Measurements from ENCODE around the gene NR1I2.

Gene NR1I2

DNA sequence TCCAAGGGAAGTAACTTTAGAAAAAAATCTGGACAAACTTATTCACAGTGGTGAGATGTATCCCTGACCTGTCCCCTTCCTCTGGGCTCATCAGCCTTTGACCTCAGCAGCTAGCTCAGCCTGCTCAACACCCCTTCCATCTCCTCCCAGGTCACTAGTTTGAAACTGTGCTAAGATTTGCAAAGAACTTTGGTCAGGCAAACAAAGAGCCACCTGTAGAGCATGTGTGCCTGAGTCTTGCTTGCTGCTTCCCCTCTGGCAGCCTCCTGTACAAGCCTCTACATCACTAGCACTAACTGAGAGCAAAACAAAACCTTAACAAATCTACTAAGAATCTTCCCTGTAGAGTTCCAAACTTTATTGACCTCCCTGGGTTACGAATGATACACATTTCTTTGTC is 43.9 kb downstream of the NR1I2 start:
- DNase-seq: no peak

DNA sequence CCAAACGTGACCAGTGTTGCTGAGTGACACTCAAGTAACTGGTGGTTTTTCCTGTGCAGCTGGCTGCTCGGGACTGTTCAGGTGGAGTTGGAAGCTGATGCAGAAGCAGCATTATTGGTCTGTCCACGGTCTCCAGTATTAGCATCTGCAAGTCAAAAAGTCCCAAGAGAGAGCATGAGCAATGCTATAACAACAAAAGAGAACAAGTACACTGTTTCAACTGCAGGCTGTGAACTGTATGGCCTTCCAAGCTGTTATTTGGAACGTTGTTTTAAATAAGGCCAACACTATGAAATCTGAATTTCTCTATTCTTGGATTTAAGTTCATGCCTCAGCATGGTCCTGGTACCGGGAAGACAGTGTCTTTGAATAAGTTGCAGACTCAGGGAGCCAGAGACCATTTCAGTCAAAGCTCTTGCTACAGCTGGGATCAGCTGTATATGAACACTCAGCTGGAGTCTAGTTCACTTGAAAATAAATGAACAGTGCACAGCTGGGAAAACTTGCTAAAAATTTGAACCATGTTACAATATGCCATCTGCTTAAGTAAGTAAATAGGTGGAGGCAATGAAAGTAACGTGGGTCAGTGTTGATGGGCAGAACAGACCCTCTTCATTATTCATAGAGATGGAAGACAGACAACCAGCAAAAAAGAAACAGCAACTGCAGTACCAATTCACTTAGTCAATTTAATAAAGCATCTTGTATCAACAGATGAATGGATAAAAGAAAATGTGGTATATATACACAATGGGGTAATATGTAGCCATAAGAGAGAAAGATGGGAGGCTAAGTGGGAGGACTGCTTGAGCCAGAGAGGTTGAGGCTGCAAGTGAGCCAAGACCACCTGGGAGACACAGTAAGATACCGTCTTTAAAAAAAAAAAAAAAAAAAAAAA is 45.1 kb downstream of the NR1I2 start:
- no peak for DNase-seq

DNA sequence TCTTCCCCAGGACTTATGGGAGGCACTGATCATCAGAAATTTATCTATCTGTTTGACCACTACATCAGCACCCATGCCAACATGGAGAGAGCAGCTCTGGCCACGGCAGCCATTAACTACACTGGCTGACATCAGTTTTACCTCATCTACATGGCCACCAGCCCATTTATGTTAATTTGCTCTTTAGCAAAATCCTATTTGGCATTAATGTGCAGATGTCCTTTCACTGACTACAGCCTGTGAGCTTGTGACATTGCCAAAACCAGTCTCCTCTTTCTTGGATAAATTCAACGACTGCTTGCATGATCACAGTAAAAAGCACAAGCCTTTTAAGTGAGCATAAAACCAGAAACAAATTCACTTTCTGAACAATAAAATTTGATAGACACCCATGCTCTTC is 47.5 kb downstream of the NR1I2 start:
- no peak for DNase-seq

DNA sequence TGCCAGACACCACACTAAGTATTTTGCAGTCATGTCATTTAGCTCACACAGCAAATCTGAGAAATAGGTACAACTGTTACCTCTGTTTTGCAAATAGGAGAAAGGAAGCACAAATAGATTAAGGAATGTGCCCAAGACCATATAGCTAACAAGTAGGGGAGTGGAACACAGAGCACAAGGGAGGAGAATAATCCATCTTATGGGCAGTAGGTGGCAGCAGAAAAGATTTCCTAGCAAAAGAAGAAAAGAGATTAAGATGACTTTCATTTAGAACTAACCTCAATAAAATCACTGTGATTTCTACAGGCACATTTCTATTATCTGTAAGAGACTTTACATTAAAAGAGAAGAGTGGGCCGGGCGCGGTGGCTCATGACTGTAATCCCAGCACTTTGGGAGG is 49.1 kb downstream of the NR1I2 start:
- no peak for DNase-seq

DNA sequence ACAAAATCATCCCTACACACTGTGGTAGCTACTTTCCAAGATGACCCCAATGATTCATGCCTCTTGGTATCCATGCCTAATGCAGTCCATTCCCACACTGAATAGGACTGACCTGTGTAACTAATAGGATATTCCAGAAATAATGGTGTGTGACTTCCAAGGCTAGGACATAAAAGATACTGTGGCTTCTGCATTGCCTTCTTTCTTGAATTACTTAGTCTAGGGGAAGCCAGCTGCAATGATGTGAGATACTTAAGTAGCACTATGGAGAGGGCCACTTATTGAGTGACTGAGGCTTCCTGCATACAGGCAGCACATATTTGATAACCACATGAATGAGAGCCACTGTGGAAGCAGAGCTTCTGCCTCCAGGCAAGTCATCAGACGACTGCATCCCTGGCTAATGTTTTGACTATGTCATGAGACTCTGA is 50.1 kb downstream of the NR1I2 start:
- DNase-seq: no peak

DNA sequence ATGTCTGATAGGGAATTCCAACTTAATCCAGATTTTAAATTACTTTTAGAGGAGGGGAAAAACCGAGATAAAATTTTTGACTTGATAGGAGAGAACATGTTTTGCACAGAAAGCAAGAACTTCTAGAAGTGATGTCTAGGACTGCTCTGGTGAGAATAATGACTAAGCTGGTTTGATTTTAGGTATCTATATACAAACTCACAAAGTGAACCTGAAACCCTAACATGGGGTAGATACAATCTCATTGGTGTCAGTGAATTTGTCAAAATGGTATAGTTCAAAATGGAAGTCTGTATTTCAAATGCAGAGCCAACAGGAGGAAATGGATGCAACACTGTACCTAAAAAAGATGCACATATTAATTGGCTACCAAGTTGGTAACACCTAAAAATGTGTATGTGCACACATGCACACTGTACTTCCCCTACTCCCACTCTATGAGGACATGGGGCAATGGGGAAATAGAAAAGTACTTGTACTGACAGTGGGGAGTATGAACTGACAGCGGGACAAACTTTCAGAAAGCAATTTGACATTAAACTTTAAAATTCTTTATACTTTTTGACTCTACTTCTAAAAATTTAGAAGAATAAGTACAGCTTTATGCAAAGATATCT is 53.0 kb downstream of the NR1I2 start:
- no peak for DNase-seq

DNA sequence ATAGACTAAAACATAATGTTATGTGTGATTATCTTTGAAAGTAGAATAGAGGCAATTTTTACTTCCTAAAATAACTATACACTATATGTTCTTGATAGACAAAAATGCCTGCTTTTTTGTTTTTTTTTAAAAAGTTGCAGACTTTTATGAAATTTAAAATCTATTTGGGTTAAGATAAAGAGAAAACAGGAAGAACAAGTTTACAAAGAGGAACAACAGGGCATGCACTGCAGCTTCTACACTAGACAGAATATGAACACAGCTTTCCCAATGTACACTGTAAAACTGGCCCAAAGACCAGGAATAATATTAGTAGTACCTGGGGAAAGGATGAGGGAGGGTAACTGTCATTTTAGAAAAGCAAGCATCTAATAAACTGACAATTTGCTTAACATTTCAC is 53.7 kb downstream of the NR1I2 start:
- DNase-seq: no peak

DNA sequence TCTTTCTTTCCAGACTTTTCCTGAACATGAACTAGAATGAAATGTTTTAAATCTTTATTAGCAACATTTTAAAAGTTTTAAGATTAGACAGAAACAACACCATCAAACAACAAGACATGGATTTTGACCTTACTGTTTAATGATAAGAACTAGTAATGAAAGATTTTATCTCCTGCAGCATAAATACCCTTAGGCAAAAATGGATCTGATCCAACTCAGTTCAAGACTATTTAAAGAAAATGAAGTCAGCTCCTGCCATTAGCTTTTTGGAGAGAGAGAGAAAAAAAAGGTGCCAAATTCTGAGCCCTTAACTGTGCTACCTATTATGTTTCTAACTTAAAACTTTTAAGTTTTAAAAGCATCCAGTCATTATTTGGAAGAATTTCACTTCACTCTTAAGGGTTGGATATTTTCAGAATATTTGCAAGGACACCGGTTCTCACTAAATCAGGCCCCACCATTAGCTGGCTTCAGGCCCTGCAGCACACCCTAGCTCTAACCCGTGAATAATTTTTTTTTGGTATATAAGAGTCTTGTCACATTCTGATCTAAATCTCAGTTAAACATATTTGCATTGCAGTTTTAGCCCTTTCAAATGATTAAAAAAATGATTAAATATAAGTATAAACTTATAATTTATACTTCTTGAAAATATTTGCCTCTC is 60.0 kb downstream of the NR1I2 start:
- DNase-seq: no peak

DNA sequence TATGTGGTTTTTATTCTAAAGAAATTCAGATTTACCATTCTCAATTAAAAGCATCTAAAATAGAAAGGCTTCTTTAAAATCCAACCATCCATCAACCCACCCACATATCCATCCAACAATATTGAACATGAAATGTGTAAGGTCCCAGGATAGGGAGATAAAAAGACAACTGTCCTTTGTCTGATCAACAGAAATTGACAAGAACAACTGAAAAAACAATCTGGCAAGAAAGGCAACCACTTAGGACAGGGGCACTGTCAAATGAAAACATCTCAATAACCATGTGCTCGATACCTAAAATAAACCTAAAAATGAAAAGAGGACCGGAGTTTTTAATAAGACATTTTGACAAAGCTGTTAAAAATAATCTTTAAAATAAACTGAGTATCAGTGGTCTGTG is 67.2 kb downstream of the NR1I2 start:
- DNase-seq: no peak

DNA sequence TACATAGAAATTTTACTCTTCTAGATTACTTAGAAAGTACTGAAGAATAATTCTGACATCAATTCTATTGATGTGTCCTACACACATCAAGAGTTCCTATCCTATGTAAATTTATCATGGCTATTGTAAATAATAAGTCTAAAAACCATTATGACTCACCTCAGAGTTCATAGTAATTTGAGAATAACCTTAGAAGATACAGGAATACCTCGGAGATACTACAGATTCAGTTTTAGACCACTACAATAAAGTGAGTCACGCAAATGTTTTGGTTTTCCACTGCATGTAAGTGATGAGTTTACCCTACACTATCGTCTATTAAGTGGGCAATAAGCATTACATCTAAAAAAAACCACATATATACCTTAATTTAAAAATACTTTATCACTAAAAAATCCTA is 74.8 kb downstream of the NR1I2 start:
- no peak for DNase-seq

DNA sequence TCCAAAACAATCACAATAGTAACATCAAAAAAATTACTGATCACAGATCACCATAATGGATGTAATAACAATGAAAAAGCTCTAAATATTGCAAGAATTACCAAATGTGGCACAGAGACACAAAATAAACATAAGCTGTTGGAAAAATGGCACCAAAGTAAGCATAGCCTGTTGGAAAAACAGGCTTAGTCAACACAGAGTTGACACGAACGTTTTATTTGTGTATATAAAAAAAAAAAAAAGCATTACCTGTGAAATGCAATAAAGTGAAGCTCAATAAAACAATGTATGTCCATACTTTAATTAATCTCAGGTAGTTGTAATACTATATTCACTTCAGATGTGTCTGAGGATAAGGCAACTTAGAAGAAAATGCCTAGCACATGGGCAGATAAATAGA is 77.1 kb downstream of the NR1I2 start:
- DNase-seq: no peak

DNA sequence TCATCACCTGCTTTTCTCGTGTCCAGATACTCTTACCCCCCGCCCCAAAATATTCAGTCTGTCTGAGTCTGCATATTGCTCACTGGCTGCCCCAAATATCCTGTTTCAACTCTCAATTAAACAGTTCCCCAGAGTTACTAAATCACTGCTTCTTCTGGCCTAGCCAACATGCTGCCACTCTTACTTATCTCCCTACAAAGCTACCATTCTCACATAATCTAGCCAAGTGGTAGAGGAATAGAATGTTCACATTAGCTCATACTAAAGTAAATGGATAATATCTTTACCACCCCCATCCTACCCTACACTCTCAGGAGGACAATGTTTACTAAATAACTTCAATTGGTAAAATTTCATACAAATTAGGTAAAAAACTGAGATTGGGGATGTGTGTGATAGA is 77.8 kb downstream of the NR1I2 start:
- no peak for DNase-seq

DNA sequence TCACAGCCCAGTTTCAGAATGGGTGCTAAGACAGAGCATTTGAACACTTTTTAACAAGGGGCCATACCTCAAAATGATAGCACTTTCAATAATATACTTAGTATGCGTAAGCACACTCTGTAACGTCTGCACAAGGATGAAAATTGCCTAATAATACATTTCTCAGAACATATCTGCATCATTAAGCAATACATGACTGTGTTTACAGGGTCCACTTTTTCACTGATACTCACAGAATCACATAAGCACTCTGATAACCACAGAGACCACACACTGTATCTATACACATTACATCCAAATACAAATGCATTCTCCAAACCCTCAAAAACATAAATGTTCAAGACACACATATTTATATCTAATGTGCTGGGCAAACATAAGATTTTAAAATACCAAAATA is 79.8 kb downstream of the NR1I2 start:
- DNase-seq: no peak

DNA sequence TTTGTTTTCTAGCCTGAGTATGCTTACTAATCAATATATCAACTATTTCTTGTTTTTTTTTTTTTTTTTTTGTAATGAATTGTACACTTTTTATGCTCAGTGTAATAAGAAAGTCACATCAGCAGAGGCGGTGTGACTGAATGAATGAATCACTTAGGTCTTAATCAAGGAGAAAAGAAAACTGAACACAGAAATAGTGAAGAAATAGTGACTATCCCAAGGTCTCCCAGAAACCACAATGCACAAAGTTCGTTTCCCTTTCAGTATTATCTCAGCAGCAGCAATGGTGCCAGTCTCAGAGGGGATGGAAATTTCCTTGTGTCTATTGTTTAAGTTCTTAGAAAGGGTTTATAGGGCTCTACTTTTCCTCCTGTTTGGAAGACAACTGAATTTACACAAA is 80.7 kb downstream of the NR1I2 start:
- no peak for DNase-seq

DNA sequence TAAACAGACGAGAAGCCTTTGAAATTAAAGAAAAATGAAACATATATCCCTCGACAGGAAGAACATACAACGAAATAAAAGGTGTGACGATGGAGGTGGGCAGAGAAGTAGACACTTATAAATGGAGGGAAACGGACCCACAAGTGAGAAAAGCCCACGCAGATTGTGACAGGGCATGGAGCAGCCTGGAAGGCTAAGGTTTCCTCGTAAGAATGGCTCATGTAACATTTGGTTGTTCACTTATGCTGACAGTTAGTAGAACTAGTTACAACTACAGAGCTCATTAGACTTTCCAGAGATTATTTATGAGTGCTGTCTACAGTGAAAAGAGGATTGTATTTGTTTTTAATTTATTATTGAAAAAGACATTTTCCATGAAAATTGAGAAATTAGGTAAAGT is 82.6 kb downstream of the NR1I2 start:
- no peak for DNase-seq

Measured in SHP77 treated with DMSO at 0.1 percent for 48 hours (cell line).